IMR-90 (cell line): Measurements from ENCODE around the gene ITCH. TPM values are rescaled to one million over a fixed set of nuclear protein-coding genes. Genes with fewer than 3 reads are reported as not detected.

Experiments
- ATAC-seq: fragments of 200-7000 bp; cut with Tn5 transposase; 2 replicates; pipeline ENCODE4 v1.9.1; 2020; ENCODE audit warnings: low read depth, mild to moderate bottlenecking, moderate library complexity
- BruUV-seq: library from RNA; stranded (reverse); fragments of 400-500 nt; replicated peaks from 2 replicates; lab custom pipeline; 2021; lab: Mats Ljungman, UMichigan
- CTCF ChIA-PET: fragments of 300-600 bp; formaldehyde crosslinking; extraction: SDS; loops from one replicate; lab custom pipeline; 2021; ENCODE audit warnings: antibody characterized with exemption; lab: Yijun Ruan, JAX
- POLR2A ChIA-PET: fragments of 300-600 bp; sonication (Branson Sonifier 250); formaldehyde crosslinking; loops from one replicate; lab custom pipeline; 2022; ENCODE audit warnings: antibody characterized with exemption; ENCODE audit not compliant: unreplicated experiment; lab: Charles Lee
- DNase-seq: peaks from one replicate; pipeline ENCODE4 v3.0.0; 2013
- H2AFZ ChIP-seq: replicated peaks from 2 replicates; pipeline ENCODE3; 2013; ENCODE audit warnings: low read length, mild to moderate bottlenecking; ENCODE audit not compliant: poor library complexity
- H2AK5ac ChIP-seq: 2 replicates; pipeline ENCODE4 v1.6.1; 2013; ENCODE audit warnings: low read depth, low read length, inconsistent platforms
- H2AK9ac ChIP-seq: replicated peaks from 2 replicates; pipeline ENCODE3; 2013; ENCODE audit warnings: mild to moderate bottlenecking, low read depth, low read length, moderate library complexity; ENCODE audit not compliant: poor library complexity
- H2BK120ac ChIP-seq: 2 replicates; pipeline ENCODE4 v1.6.1; 2013; ENCODE audit warnings: low read depth, low read length, inconsistent platforms
- H2BK15ac ChIP-seq: 3 replicates; pipeline ENCODE4 v1.6.1; 2013; ENCODE audit warnings: low read depth, low read length, inconsistent platforms
- H2BK20ac ChIP-seq: 2 replicates; pipeline ENCODE4 v1.6.1; 2013; ENCODE audit warnings: low read depth, mild to moderate bottlenecking, inconsistent platforms, low read length, moderate library complexity
- H2BK5ac ChIP-seq: 2 replicates; pipeline ENCODE4 v1.6.1; 2013; ENCODE audit warnings: mild to moderate bottlenecking, low read depth, low read length, inconsistent platforms; ENCODE audit not compliant: poor library complexity, severe bottlenecking
- H3K14ac ChIP-seq: replicated peaks from 2 replicates; pipeline ENCODE4 v1.6.1; 2013; ENCODE audit warnings: low read depth, low read length, inconsistent platforms
- H3K18ac ChIP-seq: 2 replicates; pipeline ENCODE4 v1.6.1; 2013; ENCODE audit warnings: low read depth, low read length, control low read depth
- H3K23ac ChIP-seq: 2 replicates; pipeline ENCODE4 v1.6.1; 2013; ENCODE audit warnings: low read depth, low read length, inconsistent platforms
- H3K27ac ChIP-seq: 2 replicates; pipeline ENCODE4 v1.5.1; 2013; ENCODE audit warnings: mild to moderate bottlenecking, control low read depth, low read length; ENCODE audit not compliant: insufficient read depth
- H3K27me3 ChIP-seq: 2 replicates; pipeline ENCODE4 v1.6.1; 2013; ENCODE audit warnings: low read length; ENCODE audit not compliant: control insufficient read depth, insufficient read depth
- H3K36me3 ChIP-seq: 2 replicates; pipeline ENCODE4 v1.6.1; 2013; ENCODE audit warnings: low read length, mixed read lengths; ENCODE audit not compliant: control insufficient read depth, insufficient read depth
- H3K4ac ChIP-seq: 2 replicates; pipeline ENCODE4 v1.6.1; 2013; ENCODE audit warnings: low read depth, low read length, inconsistent platforms
- H3K4me1 ChIP-seq: 2 replicates; pipeline ENCODE4 v1.6.1; 2013; ENCODE audit warnings: low read length, mixed read lengths; ENCODE audit not compliant: control insufficient read depth, insufficient read depth
- H3K4me2 ChIP-seq: 2 replicates; pipeline ENCODE4 v1.6.1; 2013; ENCODE audit warnings: low read depth, mild to moderate bottlenecking, control low read depth, low read length, moderate library complexity
- H3K4me3 ChIP-seq: 2 replicates; pipeline ENCODE4 v1.5.1; 2013; ENCODE audit warnings: low read depth, mild to moderate bottlenecking, control low read depth, low read length, moderate library complexity; ENCODE audit not compliant: insufficient read depth
- H3K56ac ChIP-seq: 2 replicates; pipeline ENCODE4 v1.6.1; 2013; ENCODE audit warnings: low read length, inconsistent platforms; ENCODE audit not compliant: insufficient read depth; ENCODE audit errors: extremely low read depth
- H3K79me1 ChIP-seq, 2 experiments: 2 replicates each; pipeline ENCODE4 v1.6.1; 2013; ENCODE audit warnings: low read length in 2 of 2, inconsistent platforms in 1 of 2, low read depth in 1 of 2
- H3K9ac ChIP-seq: 2 replicates; pipeline ENCODE4 v1.6.1; 2013; ENCODE audit warnings: low read depth, low read length, control low read depth
- H3K9me1 ChIP-seq: 2 replicates; pipeline ENCODE4 v1.6.1; 2013; ENCODE audit warnings: low read length, inconsistent platforms; ENCODE audit not compliant: insufficient read depth
- H3K9me3 ChIP-seq: 2 replicates; pipeline ENCODE4 v1.6.1; 2013; ENCODE audit warnings: low read length; ENCODE audit not compliant: control insufficient read depth, insufficient read depth
- H4K20me1 ChIP-seq: 2 replicates; pipeline ENCODE4 v1.6.1; 2013; ENCODE audit warnings: low read length, inconsistent platforms; ENCODE audit not compliant: insufficient read depth
- H4K5ac ChIP-seq: 2 replicates; pipeline ENCODE4 v1.6.1; 2013; ENCODE audit warnings: mild to moderate bottlenecking, low read depth, low read length, control low read depth
- H4K8ac ChIP-seq, 2 experiments: 2 replicates each; pipeline ENCODE4 v1.6.1; 2013; ENCODE audit warnings: low read depth in 2 of 2, low read length in 2 of 2, control low read depth in 1 of 2, inconsistent platforms in 1 of 2
- H4K91ac ChIP-seq: 2 replicates; pipeline ENCODE4 v1.6.1; 2013; ENCODE audit warnings: low read depth, low read length, inconsistent platforms; ENCODE audit not compliant: insufficient read depth
- BHLHE40 ChIP-seq: fragments of 150-350 bp; IDR thresholded peaks from 2 replicates; pipeline ENCODE4 v1.6.1; 2016; ENCODE audit warnings: mild to moderate bottlenecking, low read depth, low read length
- CEBPB ChIP-seq: IDR thresholded peaks from 2 replicates; pipeline ENCODE4 v1.6.1; 2012; ENCODE audit warnings: low read depth, low read length, improper control_type of control experiment
- FOS ChIP-seq: fragments of 150-350 bp; IDR thresholded peaks from 2 replicates; pipeline ENCODE4 v1.6.1; 2016; ENCODE audit warnings: low read depth, low read length
- RCOR1 ChIP-seq: IDR thresholded peaks from 2 replicates; pipeline ENCODE4 v1.6.1; 2012; ENCODE audit warnings: mild to moderate bottlenecking, low read length, improper control_type of control experiment; ENCODE audit not compliant: insufficient replicate concordance
- WGBS, 2 experiments: methylation state at CpG; one replicate each; pipeline versions ENCODE4 v1.1.5 to v1.1.7; 2013; ENCODE audit warnings: missing lambda C conversion rate in 2 of 2; ENCODE audit not compliant: insufficient read length in 1 of 2; ENCODE audit errors: extremely low coverage in 2 of 2; 5-methylcytosine and 5-hydroxymethylcytosine counted together
- dilution Hi-C: fragments of 300-500 bp; cut with HindIII; formaldehyde crosslinking; loops from one replicate; pipeline ENCODE4 v1.14.3; 2018; ENCODE audit warnings: low sequenced_read_pairs; ENCODE audit not compliant: unreplicated experiment
- in situ Hi-C: fragments of 300-500 bp; cut with MboI; formaldehyde crosslinking; loops from 3 replicates; pipeline ENCODE4 v1.14.3; 2019; ENCODE audit warnings: low sequenced_read_pairs, inconsistent platforms, mixed read lengths
- intact Hi-C: fragments of 100-400 bp; cut with micrococcal nuclease; formaldehyde crosslinking; loops from 2 replicates; pipeline ENCODE4 v1.10.0; 2022
- polyA plus RNA-seq, 3 experiments: library from polyadenylated mRNA; depleted of rRNA; stranded (reverse); fragments of >200 nt; gene quantifications; 2 replicates each; pipeline ENCODE4 v1.2.3, GENCODE V29; 2012; ENCODE audit warnings: low replicate concordance in 1 of 3
- total RNA-seq: library from RNA; depleted of rRNA; stranded (reverse); fragments of >200 nt; gene quantifications from 2 replicates; pipeline ENCODE4 v1.2.3, GENCODE V29; 2012
- TF ChIP-seq, protein P1 (sequence below): fragments of 150-350 bp; IDR thresholded peaks from 2 replicates; pipeline ENCODE4 v1.6.1; 2017; ENCODE audit warnings: mild to moderate bottlenecking, antibody characterized with exemption, low read length, low read depth

The ITCH gene
- total and polyA plus RNA-seq, 2 of the 4 experiments (the other 2 are of a cell fraction) = 12.7 to 94.6 TPM

DNA sequence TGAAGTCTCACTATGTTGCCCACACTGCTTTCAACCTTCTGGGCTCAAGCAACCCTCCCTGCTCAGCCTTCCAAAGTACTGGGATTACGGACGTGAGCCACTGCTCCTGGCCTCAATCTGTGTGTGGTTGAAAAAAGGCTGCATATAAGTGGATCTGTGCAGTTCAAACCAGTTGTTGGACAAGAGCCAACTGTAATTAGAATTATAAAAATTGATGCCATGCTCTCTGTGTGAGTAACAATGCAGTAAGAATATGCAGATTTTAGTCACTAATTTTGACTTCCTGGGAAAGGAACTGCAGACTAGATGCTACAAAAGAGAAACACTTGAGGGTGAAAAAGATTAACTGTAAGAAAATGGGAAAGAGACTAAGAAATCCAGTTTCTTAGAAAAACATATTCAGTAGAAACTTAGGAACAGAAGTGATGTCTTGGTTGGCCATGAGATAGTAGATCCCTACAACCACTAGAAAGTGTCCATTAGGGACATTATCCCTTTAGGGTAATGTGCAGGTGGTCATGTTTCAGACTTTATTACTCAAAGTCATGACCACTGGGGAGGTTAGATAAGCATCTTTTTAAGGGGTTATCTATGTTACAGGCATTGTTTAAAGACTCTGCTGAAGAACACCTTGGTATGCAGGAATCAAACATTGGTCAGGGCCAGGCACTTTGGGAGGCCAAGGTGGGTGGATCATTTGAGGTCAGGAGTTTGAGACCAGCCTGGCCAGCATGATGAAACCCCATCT, 26.3 kb downstream of the ITCH start (continued):
- TF ChIP-seq BHLHE40 = no peak
- TF ChIP-seq FOS = no peak

DNA sequence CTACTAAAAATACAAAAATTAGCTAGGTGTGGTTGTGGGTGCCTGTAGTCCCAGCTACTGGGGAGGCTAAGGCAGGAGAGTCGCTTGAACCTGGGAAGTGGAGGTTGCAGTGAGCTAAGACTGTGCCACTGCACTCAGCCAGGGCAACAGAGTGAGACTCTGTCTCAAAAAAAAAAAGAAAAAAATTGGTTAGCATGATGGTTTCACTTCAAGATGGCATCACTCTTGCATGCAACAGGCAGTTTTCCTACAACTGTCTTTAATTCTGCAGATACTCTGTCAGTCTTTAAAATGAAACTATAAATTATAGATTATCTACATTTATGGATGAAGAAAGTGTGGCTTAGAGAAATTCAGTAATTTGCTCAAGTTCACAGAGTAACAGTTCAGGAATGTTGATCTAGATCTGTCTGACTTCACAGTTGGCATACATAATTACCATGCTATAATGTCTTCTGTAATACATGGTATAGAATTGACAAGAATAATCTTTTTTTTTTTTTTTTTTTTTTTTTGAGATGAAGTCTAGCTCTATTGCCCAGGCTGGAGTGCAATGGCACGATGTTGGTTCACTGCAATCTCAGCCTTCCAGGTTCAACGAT, 27.0 kb downstream of the ITCH start:
- H3K4me1 ChIP-seq = peaks cover 14% of the 10 kb centered on the region
- H3K14ac ChIP-seq = 0 out of 2 replicates have a peak overlapping the region, but pooled peaks have one; percentile 44
- H3K27ac ChIP-seq = peak overlapping the region; percentile 39; the same call in 1 of the 2 replicates
- H3K36me3 ChIP-seq = peaks cover 14% of the 10 kb centered on the region
- ChIA-PET POLR2A (interaction anchor here (0.5 kb wide), 1 partner anchor 9 kb away, joined by 5 read pairs; no protein-coding TSS in a partner anchor), CTCF (no interaction called here)
- ATAC-seq (no peak; the same call in 1 of the 2 replicates), DNase-seq (no peak)
- peak overlapping the region; percentile 52 for H3K4ac ChIP-seq
- H3K27me3 ChIP-seq = no peaks in the 10 kb centered on the region
- H4K5ac ChIP-seq = no peak overlapping the region
- H2BK20ac ChIP-seq = no peak overlapping the region; the same call in 1 of the 2 replicates
- H3K23ac ChIP-seq = peak overlapping the region; percentile 82; the same call in 1 of the 2 replicates
- 100% methylated on average over 1 of the region's 3 CpGs; no CpG with 5 or more reads in 1 of the 2 experiments for WGBS, 2 experiments
- H4K20me1 ChIP-seq = peaks cover 92% of the 10 kb centered on the region
- no peak overlapping the region for H3K56ac ChIP-seq
- in situ Hi-C loops = no loop called here
- TF ChIP-seq CEBPB = no peak
- TF ChIP-seq, protein P1, sequence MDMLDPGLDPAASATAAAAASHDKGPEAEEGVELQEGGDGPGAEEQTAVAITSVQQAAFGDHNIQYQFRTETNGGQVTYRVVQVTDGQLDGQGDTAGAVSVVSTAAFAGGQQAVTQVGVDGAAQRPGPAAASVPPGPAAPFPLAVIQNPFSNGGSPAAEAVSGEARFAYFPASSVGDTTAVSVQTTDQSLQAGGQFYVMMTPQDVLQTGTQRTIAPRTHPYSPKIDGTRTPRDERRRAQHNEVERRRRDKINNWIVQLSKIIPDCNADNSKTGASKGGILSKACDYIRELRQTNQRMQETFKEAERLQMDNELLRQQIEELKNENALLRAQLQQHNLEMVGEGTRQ = no peak
- no peak for TF ChIP-seq RCOR1
- no peak overlapping the region for H2AFZ ChIP-seq
- no TSS peak for BruUV-seq
- dilution Hi-C loops = no loop called here
- H3K9ac ChIP-seq = no peak overlapping the region
- H3K9me3 ChIP-seq = no peaks in the 10 kb centered on the region
- no peak overlapping the region for H2AK9ac ChIP-seq
- H2BK120ac ChIP-seq = peak overlapping the region; percentile 27; the same call in 1 of the 2 replicates
- H3K4me3 ChIP-seq = no peak overlapping the region
- H3K18ac ChIP-seq = no peak overlapping the region
- no peak overlapping the region for H4K91ac ChIP-seq
- H4K8ac ChIP-seq = peak overlapping the region in 1 of 2 experiments; percentile 56; a peak in 1 of 4 replicates
- intact Hi-C loops = no loop called here
- peak overlapping the region; percentile 97; the same call in 1 of the 2 replicates for H2AK5ac ChIP-seq
- H2BK5ac ChIP-seq = peak overlapping the region; percentile 82
- peaks cover 25 to 82% of the 10 kb centered on the region in 2 experiments for H3K79me1 ChIP-seq
- peaks cover 25% of the 10 kb centered on the region for H3K9me1 ChIP-seq
- no peak overlapping the region for H2BK15ac ChIP-seq
- no peak overlapping the region for H3K4me2 ChIP-seq
